Measurements from ENCODE around the gene EIF2S2.

EIF2S2 gene

GRCh38 chr20:34090645-34091044, 21.4 kb downstream of the EIF2S2 start:
- no peak overlapping the region for H3K27ac ChIP-seq
- no peak for DNase-seq (ENCODE audit: low read depth, low spot score)

DNA sequence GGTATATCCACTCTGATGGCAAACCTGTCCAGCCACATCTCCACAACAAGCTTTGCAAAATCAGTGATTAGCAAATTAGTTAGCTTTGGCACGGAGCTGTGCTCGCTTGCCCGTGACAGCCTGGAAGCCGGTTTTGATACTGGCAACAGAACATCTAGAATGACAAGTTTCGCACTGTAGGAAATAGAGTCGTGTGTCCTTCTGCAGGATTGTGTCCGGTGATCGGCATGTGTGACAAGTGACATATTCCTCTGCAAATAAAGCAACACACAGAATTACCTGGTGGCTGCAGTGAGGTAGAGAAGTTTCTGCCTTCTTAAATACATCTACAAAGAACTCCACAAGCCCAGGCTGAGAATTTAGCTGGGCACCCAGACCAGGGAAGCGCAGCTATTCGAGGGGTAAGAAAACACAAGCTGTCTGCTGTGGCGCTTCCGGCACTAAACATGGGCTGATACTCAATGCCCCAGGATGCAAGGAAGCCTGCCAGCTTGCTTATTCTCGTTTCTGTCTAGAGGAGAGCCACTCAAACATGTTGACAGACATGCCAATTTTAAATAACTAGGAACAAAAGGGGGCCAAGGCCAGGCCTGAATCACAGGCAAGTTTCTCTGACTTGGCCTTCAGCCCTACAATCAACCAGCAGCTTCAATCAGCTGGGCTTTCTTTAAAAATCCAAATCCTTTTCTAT, 22.2 kb downstream of the EIF2S2 start:
- DNase-seq (ENCODE audit: low read depth, low spot score), result no peak
- no peak overlapping the region for H3K27ac ChIP-seq

GRCh38 chr20:34089175-34089479, 22.9 kb downstream of the EIF2S2 start:
- DNase-seq (ENCODE audit: low read depth, low spot score), result no peak
- H3K27ac ChIP-seq, result no peak overlapping the region

DNA sequence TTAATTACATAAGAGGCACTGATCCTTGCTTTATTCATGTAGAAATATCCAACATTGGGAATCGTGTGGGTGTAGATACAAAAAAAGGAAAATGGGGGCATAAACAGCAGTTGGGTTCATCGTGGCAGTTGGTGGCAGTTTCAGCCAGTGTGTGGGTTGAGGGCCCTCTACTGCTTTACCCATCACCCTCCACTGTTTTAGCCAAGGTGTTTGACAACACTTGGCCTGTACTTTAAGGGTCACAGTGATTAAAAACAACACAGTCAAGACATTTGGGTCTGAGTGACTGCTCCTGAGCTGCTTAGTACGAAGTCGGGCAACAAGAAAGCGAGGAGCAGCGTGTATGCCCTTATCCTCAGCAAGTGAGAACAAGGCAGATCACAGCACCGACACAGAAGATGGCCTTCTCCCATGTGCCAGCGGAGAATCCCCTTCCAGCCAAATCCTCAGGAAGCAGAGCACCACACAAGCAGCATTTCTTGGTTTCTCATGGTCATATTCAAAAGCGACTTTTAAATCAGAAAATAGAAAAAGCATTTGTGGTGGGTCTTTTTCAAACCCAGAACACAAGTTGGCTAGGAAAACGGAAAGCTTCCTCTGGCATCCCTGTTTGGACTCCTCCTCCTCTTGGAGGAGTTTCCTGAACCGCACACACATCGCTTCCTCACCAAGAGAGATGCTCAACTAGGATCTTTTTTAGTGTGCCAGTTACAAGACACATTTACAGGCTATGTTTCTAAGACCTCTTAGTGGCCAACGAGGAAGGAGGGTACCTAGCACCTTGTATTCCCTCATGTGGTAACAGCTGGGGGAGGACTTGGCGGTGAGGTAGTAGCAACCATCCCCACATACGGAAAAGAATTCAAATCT, 23.5 kb downstream of the EIF2S2 start:
- no peak for DNase-seq (ENCODE audit: low read depth, low spot score)
- H3K27ac ChIP-seq, result no peak overlapping the region

GRCh38 chr20:34085544-34086040, 26.5 kb downstream of the EIF2S2 start:
- H3K27ac ChIP-seq, result no peak overlapping the region
- DNase-seq (ENCODE audit: low read depth, low spot score), result no peak

DNA sequence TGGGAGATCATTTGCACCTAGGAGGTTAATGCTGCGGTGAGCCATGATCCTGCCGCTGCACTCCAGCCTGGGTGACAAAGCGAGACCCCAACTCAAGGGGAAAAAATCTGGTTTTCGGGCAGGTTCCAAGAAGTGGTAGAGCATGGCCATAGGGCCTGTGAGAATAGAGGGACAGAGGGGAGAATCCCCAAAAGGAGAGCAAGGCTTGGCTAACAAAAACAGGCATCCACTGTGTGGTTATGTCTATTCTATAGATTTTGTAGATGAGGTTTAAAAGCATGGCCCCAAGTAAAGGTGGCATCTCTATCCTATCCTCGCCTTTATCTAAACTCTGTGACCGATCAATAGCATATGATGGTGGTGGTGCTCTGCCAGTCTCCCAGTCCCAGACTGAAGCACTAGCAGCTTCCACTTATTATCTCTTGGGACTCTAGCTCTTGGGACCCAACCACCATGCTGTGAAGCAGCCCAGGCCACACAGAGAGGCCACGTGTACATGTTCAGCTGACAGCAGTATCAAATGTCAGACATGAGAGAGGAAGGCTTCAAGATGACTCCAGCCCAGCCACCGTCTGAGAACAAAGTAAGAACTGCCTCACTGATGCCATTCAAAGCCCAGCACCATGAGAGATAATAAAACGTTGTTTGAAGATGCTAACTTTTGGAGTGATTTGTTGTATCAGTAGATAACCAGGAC, 27.7 kb downstream of the EIF2S2 start:
- peak overlapping the region; percentile 44 for H3K27ac ChIP-seq
- no peak for DNase-seq (ENCODE audit: low read depth, low spot score)

GRCh38 chr20:34083781-34084180, 28.3 kb downstream of the EIF2S2 start:
- H3K27ac ChIP-seq, result peak overlapping the region; percentile 44
- DNase-seq (ENCODE audit: low read depth, low spot score), result no peak

- H3K27ac ChIP-seq, result peak overlapping the region; percentile 44
- peak; percentile 84 for DNase-seq (ENCODE audit: low read depth, low spot score)
Measured at GRCh38 chr20:34083137-34083536, 28.9 kb downstream of the EIF2S2 start.

- peak overlapping the region; percentile 44 for H3K27ac ChIP-seq
- no peak for DNase-seq (ENCODE audit: low read depth, low spot score)
Measured at GRCh38 chr20:34082232-34082887, 29.7 kb downstream of the EIF2S2 start.

DNA sequence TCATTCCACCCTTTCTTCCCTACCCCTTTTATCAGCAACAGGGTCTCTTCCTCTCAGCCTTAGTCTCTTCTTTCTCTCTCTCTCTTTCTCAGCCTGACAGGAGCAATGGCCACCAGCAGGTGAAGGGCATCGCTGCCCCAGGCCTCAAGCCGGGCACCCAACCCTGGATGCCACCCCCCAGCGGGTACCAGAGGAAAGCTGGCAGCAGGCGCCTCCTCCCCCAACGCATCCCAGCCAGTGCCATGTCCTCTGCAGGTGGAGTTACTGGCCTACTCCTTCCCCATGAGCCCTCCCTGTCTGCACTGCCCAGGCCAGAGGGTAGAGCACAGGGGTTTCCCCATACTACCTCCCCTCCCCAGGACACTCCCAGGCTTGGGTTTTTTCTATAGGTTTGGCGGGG, 32.2 kb downstream of the EIF2S2 start:
- no peak for DNase-seq (ENCODE audit: low read depth, low spot score)
- peak overlapping the region; percentile 9 for H3K27ac ChIP-seq

DNA sequence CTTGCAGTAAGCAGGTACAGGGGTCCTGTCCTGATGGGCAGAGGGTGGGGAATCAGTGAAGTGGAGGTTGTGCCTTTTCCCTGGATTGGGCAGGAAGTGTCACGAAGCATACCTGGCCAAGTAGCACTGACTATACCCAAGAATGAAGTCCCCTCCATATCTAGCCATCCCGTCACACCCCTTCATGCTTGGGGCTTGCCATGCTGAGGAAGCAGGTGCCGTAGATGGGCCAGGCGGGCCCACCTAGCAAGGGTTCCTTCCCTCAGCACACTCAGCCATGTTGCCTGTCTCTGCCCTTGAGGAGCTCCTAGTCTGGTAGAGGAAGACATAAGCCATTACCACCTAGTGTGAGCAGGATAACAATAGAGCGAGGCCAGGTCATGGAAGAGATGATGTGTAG, 33.5 kb downstream of the EIF2S2 start:
- no peak for DNase-seq (ENCODE audit: low read depth, low spot score)
- no peak overlapping the region for H3K27ac ChIP-seq

GRCh38 chr20:34076952-34077351, 35.1 kb downstream of the EIF2S2 start:
- H3K27ac ChIP-seq, result no peak overlapping the region
- DNase-seq (ENCODE audit: low read depth, low spot score), result no peak

DNA sequence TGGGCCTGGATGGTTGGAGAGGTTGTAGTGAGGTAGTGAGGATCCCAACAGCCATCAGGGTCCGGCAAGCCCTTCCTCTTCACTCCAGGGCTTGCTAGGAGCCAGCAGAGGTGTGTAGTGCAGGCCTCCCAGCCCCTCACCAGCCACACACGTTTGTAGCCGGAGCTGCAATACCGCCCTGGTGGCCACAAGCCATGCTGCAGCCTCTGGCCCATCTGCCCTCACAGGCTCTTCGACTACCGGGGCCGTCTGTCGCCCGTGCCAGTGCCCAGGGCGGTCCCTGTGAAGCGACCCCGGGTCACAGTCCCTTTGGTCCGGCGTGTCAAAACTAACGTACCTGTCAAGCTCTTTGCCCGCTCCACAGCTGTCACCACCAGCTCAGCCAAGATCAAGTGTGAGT, 36.4 kb downstream of the EIF2S2 start:
- no peak for DNase-seq (ENCODE audit: low read depth, low spot score)
- H3K27ac ChIP-seq, result no peak overlapping the region

DNA sequence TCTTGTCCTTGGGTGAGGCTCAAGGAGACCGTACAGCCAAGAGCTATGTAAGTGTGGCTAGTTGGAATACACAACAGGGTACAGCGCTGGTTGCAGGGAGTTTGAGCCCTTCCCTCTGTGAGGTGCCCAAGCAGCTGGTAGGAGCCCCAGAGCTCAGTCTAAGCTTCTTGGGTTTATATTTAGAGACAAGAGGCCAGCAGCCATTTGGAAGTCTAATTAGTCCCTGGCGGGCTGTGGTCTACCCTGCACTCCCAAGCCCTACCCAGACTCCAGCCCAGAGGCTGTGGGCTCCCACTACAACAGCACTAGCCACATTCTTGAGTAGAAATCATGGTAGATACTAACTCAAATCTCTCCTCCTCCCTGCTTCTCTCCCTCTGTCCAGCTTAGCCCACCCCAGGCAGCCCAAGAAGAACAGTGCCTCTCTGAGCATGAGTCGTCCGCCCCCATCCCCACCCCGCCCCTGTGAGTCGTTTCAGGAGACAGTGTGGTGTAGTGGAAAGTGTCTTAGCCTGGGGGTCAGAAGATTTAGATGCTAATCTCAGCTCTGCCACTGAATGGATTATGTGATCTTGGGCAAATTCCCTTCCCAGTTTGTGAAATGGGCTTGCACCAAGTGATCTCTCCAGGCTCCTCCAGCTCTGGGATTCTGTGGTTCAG, 37.8 kb downstream of the EIF2S2 start:
- no peak for DNase-seq (ENCODE audit: low read depth, low spot score)
- no peak overlapping the region for H3K27ac ChIP-seq

DNA sequence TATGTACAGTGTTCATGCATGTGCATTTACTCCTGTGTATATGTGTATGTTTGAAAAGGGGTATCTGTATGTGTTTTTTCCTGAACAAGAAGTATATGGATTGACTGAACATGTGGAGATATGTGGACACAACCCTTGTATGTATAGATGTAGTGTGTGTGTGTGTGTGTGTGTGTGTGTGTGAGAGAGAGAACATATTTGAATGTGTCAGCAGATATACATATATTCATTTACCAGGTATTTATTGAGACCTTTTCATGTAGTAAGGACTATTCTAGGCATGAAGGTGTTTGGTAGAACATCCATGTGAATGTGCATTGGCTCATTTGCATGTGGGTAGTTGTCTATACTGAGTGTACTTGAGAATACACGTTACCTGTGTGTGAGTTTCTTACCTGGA, 39.3 kb downstream of the EIF2S2 start:
- no peak for DNase-seq (ENCODE audit: low read depth, low spot score)
- H3K27ac ChIP-seq, result no peak overlapping the region

DNA sequence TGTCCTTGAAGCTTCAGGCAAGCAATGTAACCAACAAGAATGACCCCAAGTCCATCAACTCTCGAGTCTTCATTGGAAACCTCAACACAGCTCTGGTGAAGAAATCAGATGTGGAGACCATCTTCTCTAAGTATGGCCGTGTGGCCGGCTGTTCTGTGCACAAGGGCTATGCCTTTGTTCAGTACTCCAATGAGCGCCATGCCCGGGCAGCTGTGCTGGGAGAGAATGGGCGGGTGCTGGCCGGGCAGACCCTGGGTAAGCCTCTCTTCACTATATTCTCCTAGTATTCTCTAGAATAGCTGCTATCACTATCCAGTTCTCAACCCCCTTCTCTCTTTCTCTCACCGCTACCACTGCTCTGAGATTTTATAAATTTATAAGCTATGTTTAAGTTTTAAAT, 40.0 kb downstream of the EIF2S2 start:
- H3K27ac ChIP-seq, result no peak overlapping the region

DNA sequence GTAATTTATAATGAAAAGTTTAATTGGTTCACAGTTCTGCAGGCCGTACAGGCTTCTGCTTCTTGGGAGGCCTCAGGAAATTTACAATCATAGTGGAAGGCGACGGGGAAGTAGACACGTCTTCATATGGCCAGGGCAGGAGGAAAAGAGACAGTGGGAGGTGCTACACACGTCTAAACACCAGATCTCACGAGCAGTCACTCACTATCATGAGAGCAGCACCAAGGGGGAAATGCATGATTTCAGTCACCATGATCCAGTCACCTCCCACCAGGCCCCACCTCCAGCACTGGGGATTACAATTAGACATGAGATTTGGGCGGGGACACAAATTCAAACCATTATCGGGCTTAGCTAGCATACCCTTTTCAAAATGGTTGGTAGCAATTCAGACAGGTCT, 41.2 kb downstream of the EIF2S2 start:
- DNase-seq (ENCODE audit: low read depth, low spot score), result no peak
- H3K27ac ChIP-seq, result no peak overlapping the region

More for the DNA sequence above, 40.0 kb downstream of the EIF2S2 start:
- no peak for DNase-seq (ENCODE audit: low read depth, low spot score)

DNA sequence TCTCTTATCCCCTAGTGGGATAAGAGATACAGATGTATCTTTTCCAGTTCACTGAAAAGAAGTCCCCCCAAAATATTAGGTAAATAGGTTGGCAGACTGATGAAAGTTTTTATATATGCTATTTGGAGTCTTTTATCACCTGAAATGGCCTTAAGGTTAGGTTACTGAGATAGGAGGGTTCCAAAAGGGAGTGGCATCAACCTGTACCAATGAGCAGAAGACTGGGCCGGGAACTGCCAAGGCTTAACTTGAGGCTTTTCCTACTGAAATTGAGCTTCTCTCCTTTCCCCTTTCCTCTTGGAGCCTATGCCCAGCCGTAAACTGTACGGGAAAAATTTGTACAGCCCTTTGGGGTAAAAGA, 42.0 kb downstream of the EIF2S2 start:
- no peak overlapping the region for H3K27ac ChIP-seq

GRCh38 chr20:34069341-34070078, 42.5 kb downstream of the EIF2S2 start:
- H3K27ac ChIP-seq, result peak overlapping the region; percentile 14

More for the DNA sequence above, 42.0 kb downstream of the EIF2S2 start:
- no peak for DNase-seq (ENCODE audit: low read depth, low spot score)

More at GRCh38 chr20:34069341-34070078, 42.5 kb downstream of the EIF2S2 start:
- peak; percentile 46 for DNase-seq (ENCODE audit: low read depth, low spot score)

Data from epithelial cell of prostate (primary cell).